Activated CD8-positive, alpha-beta memory T cell treated with anti-CD3 and anti-CD28 coated beads for 48 hours (primary cell): ENCODE results near the gene SLC49A3.
"Not testable (repeated sequence)": the region's sequence is repeated elsewhere in the genome, so short reads cannot be mapped to it uniquely, and the experiment has no call there.

ENCODE experiments used
- DNase-seq, 3 experiments: peaks; one replicate each; pipeline ENCODE4 v3.0.0-alpha.2; 2020; ENCODE audit warnings: low read depth in 2 of 3, low spot score in 2 of 3

The SLC49A3 gene

DNA sequence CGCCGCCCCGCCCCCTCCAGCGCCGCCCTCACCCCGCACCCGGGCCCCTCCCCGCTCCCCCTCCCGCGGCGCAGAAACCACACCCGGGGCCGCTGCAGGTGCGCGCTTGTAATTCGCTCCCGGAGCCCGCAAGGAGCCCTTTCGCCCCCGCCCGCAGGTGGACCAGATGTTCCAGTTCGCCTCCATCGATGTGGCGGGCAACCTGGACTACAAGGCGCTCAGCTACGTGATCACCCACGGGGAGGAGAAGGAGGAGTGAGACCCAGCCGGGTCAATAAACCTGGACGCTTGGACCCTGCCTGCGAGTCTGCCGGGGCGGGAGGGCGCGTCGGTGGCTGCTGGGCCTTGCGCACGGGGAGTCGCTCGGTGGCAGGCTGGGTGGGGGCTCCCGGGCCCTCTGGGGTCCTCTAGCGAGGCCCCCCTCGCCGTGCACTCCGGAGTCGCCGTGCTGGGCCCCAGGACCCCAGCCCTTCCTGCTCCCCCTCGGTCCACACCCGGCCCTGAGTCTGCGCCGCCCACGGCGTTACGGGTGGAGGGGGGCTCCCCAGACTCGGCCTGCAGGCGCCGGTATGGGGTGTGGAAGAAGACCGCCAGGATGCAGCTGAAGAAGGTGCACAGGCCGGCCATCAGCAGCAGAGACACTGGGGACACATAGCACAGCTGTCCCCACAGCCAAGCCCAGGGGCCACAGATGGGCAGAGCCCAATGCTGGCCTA lies 7.1 kb downstream of the SLC49A3 start:
- DNase-seq: no peak

DNA sequence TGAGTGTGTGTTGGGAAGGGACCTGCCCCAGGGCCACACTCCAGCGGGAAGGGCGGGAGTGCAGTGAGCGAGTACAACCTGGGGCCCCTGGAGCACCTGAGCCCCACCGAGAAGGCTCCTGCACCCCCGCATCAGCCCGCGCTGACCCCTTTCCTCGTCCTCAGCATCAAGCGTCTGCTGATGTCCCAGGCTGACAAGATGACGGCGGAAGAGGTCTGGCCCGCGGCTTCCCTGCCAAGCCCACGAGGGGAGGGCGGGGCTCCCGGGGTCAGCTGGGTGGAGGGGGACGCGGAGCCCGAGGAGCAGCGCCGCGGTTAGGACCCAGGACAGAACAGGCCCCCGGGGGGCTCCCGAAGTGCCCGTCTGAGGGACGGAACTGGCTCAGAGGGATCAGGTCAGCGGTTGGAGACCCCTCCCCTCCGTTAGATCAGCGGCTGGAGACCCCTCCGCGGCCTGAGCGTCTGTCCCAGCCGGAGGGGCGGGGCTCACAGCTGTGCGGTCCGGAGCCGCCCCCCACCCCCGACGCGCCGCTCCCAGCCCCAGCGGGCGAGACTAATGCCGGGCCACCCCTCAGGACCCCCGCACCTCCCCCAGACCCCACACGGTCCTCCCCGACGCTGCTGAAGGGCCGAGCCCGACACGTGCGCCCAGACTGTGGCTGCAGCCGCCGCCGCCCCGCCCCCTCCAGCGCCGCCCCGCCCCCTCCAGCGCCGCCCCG lies 7.9 kb downstream of the SLC49A3 start:
- peak in 1 of 3 experiments; percentile 38 for DNase-seq

DNA sequence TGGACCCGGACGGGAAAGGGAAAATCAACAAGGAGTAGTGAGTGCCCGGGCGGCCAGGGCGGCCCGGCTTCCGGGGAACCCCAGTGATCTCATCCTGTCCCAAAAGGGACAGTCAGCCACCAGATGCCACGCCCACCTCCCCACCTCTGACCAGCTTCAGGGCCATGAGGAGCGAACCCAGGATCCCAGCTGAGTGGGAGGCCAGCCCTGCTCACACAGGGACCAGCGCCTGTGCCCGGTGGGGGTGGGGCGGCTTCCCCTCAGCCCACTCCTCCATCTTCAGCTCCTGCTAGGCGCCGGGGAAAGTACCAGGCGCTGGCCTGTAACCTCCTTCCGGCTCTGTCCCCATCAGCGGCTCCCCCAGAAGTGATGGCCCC lies 8.4 kb downstream of the SLC49A3 start:
- no peak for DNase-seq

DNA sequence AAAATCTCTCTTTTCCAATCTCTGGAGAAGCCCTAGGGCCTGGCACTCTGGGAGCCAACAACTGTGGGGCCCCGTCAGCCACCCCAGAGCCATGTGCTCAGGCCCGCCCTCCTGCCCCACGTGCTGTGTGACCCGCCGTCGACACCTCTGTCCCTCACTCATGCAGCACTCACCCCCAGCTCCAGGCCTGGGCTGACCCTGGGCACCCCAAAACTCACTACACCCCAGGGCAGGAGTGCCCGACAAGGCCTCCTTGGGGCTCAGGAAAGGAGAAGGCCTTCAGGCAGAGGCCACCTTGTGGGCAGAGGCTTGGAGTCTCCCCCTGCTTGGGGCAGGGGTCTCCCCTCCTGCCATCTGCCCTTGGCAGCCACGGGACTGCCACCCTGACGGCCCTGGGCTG lies 8.9 kb downstream of the SLC49A3 start:
- DNase-seq: no peak

GRCh38 chr4:679629-680028 lies 9.3 kb downstream of the SLC49A3 start:
- DNase-seq: no peak

DNA sequence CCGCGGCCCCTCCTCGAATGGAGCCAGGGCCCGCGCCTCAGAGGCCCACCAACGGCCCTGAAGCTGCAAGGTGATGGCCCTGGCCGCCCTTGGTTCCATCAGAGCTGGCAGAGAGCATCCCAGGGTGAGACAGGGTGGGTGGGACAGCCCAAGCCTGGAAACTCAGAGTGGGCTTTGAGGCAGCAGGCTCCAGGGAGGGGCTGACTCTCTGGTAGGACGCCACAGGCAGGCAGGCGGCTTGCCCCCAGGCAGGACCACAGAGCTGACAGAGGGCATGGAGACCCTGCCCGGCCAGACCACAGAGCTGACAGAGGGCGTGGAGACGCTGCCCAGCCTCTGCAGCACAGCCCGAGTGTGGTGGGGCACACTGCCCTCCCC lies 9.9 kb downstream of the SLC49A3 start:
- no peak for DNase-seq

DNA sequence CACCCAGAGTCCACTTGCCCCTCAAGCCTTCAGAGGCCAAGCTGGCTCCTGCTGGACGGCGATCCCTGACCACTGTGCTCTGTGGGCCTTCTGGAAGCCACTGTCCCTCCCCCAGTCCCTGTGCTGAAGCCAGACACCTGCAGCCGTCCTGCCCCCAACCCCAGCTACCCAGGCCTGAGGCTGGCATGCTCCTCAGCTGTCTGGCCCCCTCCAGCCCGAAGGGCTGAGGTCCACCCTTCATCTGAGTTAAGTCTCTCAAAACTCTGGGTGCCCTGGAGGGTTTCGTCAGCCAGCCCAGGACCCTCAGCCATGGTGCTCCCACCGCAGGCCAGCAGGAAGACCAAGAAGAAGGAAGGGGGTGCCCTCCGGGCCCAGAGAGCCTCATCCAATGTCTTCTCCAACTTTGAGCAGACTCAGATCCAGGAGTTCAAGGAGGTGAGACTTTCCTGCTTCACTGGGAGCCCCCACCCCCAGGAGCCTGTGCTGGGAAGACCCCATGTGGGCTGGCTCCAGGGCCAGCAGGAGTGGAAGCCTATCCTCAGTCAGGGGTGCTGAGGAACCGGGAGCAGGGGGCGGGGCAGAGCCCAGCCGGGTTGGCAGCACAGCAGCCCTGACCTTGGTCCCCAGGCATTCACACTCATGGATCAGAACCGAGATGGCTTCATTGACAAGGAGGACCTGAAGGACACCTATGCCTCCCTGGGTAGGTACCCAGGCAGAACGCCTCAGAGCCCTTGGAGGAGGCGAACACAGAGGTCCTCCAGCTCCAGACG lies 10.4 kb downstream of the SLC49A3 start:
- no peak for DNase-seq

DNA sequence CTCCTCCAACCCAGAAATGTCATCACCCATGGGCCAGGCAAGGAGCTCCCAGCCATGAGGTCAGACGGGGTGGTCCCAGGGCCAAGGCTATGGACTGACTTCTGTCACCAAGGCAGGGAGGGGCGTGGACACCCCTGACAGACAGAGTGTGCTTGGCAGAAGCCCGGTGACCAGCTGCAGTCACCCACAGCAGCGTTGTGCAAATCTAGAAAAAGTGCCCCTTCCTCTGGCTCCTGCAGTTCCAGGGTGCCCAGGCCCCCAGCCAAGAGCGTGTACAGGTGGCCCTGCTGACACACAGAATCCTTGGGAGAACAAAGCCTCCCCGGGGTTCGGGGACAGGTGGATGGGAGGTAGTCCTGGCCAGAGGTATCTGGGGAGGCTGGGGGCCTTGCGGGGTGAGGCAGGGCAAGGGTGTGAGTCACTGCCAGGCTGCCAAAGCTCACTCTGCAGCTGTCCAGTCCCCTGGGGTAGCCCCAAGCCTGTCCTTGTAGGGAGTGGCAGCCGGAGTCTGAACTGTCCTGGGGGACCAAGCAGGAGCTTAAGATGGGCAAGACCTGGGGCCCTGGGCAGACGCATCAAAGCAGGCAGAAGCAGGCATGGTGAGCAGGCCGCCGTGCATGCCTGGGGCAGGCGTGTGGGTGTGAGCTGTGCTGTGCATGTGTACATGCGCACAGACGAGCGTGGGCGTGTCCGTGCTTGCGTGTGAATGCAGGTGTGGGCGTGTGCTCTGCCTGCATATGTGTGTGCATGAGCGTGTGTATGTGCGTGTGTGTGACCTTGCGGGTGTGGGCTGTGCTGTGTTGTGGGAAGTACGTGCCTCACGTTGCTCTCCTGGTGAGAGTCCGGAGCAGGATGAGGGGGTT lies 11.3 kb downstream of the SLC49A3 start:
- DNase-seq: no peak

DNA sequence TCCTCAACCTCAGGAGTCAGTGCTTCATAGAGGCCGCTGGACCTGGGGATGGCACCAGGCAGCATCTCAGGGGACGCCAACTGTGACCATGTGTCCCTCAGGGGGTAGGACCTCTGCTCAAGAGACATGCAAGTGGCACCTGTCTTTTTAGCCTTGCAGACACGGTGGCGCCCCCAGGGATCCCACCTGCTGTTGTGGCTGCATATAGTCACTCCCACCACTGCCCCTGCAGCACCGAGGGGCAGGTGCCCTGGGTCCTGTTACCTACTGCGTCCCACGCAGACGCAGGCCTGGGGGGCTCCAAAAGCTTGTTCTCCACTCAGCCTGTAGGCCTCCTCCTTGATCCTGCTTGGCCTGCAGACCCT lies 12.1 kb downstream of the SLC49A3 start:
- DNase-seq: no peak

DNA sequence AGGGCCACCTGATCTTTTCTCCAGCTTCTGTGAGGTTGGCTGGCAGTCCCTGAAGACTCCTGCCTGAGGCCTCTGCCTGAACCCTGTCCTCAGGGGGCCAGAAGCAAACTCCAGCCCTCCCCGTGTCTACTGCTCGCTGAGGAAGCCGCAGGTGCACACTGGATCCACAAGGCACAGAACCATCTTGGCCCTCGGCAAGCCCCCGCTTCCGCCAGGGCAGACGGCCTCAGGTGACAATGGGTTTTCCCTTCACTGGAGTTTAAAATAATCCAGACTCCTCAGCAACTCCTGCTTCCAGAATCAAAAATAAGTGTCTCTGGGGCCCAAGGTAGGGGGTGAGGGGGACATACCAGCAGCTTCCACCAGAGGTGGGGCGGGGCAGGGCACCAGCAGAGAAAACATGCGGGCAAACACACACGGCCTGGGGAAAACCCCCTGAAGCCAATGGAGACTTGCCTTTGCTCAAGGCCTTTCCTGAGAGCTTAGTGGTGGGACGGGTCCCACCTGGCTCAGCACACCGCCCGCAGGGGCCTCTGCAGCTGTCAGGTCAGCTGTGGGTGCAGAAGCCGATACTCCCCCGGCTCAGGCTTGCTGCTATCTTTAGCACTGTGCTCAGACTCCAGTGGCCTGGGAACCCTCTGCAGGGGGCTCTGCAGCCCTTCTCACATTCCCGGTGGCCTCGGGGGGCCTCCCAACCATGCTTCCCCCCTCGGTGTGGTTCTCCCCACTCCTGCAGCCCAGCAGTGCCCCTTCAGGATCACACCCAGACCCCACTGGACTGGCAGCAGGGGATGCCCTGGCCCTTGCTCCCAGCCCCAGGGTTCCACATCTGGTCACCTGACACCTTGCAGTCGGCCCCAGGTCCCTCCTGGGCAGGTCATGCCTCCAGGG lies 12.7 kb downstream of the SLC49A3 start:
- DNase-seq: no peak

- no peak for DNase-seq
Observed at GRCh38 chr4:675036-675882, 13.7 kb downstream of the SLC49A3 start.

- DNase-seq: peak; percentile 94 to 98 (median 96)
Observed at GRCh38 chr4:674172-675035, 14.5 kb downstream of the SLC49A3 start, which contains the start of the genes ATP5ME and MYL5. Gene ATP5ME, minus strand, starts transcription at chr4:674276. Its CDS starts 29 bp downstream, at chr4:674247. Gene MYL5, plus strand, starts transcription at chr4:674542. Its CDS starts 3,485 bp downstream, at chr4:678027.

- DNase-seq: no peak
Observed at GRCh38 chr4:673349-674091, 15.4 kb downstream of the SLC49A3 start.

DNA sequence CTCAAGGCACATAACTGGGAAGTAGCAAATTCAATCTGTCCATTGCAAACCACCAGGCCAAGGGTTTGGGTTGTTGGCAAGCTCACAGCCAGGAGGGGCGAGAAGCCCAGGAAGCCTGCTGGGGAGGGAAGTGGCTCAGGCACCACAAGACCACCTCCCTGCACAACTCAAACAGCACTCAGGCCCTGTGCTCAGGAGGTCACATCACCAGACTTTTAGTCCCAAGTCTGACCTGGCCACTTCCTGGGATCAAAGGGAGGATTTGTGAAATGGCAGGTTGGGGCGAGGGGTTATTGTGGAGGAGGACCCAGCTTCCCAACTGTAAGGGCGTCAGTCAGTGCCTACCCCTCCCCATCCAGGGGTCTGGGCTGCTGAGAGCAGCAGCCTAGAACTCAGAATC lies 17.2 kb downstream of the SLC49A3 start:
- no peak for DNase-seq

DNA sequence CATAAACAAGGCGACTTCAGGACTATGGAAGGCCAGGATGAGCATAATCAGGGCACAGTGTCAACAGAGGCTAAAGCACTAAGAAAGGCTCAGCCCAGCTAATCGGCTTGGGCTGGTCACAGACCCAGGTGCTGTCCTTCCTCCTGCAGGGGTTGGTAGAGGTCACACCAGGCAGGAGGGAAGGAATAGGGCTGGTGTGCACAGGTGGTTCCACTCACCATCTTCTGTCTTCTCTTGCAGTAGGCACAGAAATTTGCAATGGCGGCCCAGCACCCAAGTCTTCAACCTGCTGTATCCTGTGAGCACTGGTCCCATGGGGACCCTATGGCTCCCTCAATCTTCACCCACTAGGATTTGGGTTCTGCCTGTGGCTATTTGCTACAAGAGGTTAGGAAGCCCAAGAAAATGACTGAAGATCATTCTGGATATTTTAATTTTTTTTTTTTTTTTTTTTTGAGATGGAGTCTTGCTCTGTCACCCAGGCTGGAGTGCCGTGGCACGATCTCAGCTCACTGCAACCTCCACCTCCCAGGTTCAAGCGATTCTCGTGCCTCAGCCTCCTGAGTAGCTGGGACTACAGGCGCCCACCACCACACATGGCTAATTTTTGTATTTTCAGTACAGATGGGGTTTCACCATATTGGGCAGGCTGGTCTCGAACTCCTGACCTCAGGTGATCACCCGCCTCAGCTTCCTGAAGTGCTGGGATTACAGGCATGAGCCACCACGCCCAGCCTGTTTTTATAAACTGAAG lies 19.0 kb downstream of the SLC49A3 start:
- not testable (repeated sequence) for DNase-seq

GRCh38 chr4:668219-668618 lies 20.7 kb downstream of the SLC49A3 start:
- DNase-seq: not testable (repeated sequence)

- no peak for DNase-seq
Observed at GRCh38 chr4:667545-667925, 21.4 kb downstream of the SLC49A3 start.
